ENCODE measurements around the gene ROGDI. TPM values are rescaled to one million over a fixed set of nuclear protein-coding genes. Genes with fewer than 3 reads are reported as not detected.

Gene ROGDI
- total and polyA plus RNA-seq, 10 of the 15 experiments (the other 5 are each of a cell fraction or from before 2014, with no cell fraction given): 0.40 to 23.5 (median 12.3) TPM

DNA sequence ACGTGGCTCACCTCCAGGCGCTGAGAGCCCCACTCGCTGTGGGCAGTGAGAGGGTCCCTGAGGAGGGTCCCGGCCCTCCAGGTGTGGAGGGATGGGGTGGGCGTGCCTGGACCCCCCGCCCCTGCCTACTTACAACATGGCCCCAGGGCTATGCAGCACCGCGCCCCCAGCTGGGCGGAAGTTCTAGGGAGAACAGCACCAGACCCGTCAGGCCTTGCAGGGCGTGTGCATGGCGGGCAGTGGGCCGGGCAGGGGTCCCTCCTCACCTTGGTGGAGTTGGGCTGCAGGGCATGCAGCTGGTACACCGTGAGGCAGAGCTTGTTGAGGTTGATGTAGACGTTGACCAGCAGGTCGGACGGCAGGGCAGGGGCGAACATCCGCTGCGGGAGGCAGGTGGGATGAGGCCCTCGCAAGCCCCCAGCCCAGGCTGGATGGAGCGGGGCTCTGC, 4.6 kb downstream of the ROGDI start:
- ATAC-seq: no peak
- RAD21 ChIA-PET (ENCODE audit: unreplicated experiment): no interaction called here
- WGBS (ENCODE audit: insufficient coverage, insufficient replicate concordance, low lambda C conversion rate, missing lambda C conversion rate): 45% methylated on average over 19 of the region's 22 CpGs

More for the DNA sequence above, 4.6 kb downstream of the ROGDI start:
- Histone ChIP-seq H3K36me3 (ENCODE audit: control insufficient read depth in 2 of 2, insufficient read depth in 2 of 2, low read length in 1 of 2) (no peaks in the 10 kb centered on the region), H3K4me1 (ENCODE audit: control insufficient read depth, insufficient read depth, low read length) (peaks cover 20% of the 10 kb centered on the region), H3K9ac (ENCODE audit: control insufficient read depth, insufficient read depth, low read length) (no peak overlapping the region), H3K79me2 (ENCODE audit: control insufficient read depth, insufficient read depth, low read length) (no peaks in the 10 kb centered on the region), H3K27ac (ENCODE audit: control insufficient read depth, insufficient read depth) (no peak overlapping the region), H3K9me3 (replicated peaks; ENCODE audit: control insufficient read depth, insufficient read depth, low read length) (no peaks in the 10 kb centered on the region), H3K4me3 (no peak overlapping the region), H3K27me3 (replicated peaks in 1 of 2; ENCODE audit: control insufficient read depth in 2 of 2, insufficient read depth in 2 of 2, low read length in 1 of 2) (no peaks in the 10 kb centered on the region), H3K4me2 (ENCODE audit: control insufficient read depth, insufficient read depth) (no peak overlapping the region), H2AFZ (ENCODE audit: control insufficient read depth, low read depth, low read length) (no peak overlapping the region), H4K20me1 (ENCODE audit: control insufficient read depth, insufficient read depth) (no peaks in the 10 kb centered on the region)
- no TSS peak for BruUV-seq (replicated peaks)
- no peak for TF ChIP-seq ATF7 (IDR thresholded peaks at IDR 0.05; ENCODE audit: low read depth)
- TF ChIP-seq MYB (IDR thresholded peaks at IDR 0.05; ENCODE audit: borderline replicate concordance, low read depth, low read length): no peak
- no peak for TF ChIP-seq MXI1 (IDR thresholded peaks at IDR 0.05; ENCODE audit: low read depth, low read length)
- TF ChIP-seq SRF (IDR thresholded peaks at IDR 0.05; ENCODE audit: low read depth in 2 of 2, low read length in 2 of 2): no peak
- TF ChIP-seq CREM (IDR thresholded peaks at IDR 0.05; ENCODE audit: low read depth): no peak
- TF ChIP-seq IKZF2 (IDR thresholded peaks at IDR 0.05): no peak
- no peak for TF ChIP-seq TCF12 (IDR thresholded peaks at IDR 0.05; ENCODE audit: low read depth, low read length)
- TF ChIP-seq, protein P1, sequence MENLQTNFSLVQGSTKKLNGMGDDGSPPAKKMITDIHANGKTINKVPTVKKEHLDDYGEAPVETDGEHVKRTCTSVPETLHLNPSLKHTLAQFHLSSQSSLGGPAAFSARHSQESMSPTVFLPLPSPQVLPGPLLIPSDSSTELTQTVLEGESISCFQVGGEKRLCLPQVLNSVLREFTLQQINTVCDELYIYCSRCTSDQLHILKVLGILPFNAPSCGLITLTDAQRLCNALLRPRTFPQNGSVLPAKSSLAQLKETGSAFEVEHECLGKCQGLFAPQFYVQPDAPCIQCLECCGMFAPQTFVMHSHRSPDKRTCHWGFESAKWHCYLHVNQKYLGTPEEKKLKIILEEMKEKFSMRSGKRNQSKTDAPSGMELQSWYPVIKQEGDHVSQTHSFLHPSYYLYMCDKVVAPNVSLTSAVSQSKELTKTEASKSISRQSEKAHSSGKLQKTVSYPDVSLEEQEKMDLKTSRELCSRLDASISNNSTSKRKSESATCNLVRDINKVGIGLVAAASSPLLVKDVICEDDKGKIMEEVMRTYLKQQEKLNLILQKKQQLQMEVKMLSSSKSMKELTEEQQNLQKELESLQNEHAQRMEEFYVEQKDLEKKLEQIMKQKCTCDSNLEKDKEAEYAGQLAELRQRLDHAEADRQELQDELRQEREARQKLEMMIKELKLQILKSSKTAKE (IDR thresholded peaks at IDR 0.05; ENCODE audit: low read depth, poor library complexity, severe bottlenecking): no peak
- TF ChIP-seq, protein P2, sequence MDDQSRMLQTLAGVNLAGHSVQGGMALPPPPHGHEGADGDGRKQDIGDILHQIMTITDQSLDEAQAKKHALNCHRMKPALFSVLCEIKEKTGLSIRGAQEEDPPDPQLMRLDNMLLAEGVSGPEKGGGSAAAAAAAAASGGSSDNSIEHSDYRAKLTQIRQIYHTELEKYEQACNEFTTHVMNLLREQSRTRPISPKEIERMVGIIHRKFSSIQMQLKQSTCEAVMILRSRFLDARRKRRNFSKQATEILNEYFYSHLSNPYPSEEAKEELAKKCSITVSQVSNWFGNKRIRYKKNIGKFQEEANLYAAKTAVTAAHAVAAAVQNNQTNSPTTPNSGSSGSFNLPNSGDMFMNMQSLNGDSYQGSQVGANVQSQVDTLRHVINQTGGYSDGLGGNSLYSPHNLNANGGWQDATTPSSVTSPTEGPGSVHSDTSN (IDR thresholded peaks at IDR 0.05; ENCODE audit: insufficient replicate concordance, low read depth, low read length): no peak
- TF ChIP-seq PAX5 (IDR thresholded peaks at IDR 0.05; ENCODE audit: borderline replicate concordance, low read depth, low read length): no peak
- TF ChIP-seq, protein P3, sequence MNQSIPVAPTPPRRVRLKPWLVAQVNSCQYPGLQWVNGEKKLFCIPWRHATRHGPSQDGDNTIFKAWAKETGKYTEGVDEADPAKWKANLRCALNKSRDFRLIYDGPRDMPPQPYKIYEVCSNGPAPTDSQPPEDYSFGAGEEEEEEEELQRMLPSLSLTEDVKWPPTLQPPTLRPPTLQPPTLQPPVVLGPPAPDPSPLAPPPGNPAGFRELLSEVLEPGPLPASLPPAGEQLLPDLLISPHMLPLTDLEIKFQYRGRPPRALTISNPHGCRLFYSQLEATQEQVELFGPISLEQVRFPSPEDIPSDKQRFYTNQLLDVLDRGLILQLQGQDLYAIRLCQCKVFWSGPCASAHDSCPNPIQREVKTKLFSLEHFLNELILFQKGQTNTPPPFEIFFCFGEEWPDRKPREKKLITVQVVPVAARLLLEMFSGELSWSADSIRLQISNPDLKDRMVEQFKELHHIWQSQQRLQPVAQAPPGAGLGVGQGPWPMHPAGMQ (IDR thresholded peaks at IDR 0.05; ENCODE audit: borderline replicate concordance): no peak
- TF ChIP-seq, protein P4, sequence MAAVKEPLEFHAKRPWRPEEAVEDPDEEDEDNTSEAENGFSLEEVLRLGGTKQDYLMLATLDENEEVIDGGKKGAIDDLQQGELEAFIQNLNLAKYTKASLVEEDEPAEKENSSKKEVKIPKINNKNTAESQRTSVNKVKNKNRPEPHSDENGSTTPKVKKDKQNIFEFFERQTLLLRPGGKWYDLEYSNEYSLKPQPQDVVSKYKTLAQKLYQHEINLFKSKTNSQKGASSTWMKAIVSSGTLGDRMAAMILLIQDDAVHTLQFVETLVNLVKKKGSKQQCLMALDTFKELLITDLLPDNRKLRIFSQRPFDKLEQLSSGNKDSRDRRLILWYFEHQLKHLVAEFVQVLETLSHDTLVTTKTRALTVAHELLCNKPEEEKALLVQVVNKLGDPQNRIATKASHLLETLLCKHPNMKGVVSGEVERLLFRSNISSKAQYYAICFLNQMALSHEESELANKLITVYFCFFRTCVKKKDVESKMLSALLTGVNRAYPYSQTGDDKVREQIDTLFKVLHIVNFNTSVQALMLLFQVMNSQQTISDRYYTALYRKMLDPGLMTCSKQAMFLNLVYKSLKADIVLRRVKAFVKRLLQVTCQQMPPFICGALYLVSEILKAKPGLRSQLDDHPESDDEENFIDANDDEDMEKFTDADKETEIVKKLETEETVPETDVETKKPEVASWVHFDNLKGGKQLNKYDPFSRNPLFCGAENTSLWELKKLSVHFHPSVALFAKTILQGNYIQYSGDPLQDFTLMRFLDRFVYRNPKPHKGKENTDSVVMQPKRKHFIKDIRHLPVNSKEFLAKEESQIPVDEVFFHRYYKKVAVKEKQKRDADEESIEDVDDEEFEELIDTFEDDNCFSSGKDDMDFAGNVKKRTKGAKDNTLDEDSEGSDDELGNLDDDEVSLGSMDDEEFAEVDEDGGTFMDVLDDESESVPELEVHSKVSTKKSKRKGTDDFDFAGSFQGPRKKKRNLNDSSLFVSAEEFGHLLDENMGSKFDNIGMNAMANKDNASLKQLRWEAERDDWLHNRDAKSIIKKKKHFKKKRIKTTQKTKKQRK (IDR thresholded peaks at IDR 0.05; ENCODE audit: low read depth, low read length): no peak
- no peak for TF ChIP-seq ZBED1 (IDR thresholded peaks at IDR 0.05; ENCODE audit: borderline replicate concordance)
- TF ChIP-seq SPI1 (IDR thresholded peaks at IDR 0.05; ENCODE audit: borderline replicate concordance, insufficient read depth, low read depth, low read length): no peak
- TF ChIP-seq CBX5 (IDR thresholded peaks at IDR 0.05; ENCODE audit: low read depth): no peak
- no peak for TF ChIP-seq ESRRA (IDR thresholded peaks at IDR 0.05; ENCODE audit: low read length)
- in situ Hi-C loops (cut with MboI): no loop called here
- no peak for FAIRE-seq
- SMC1A ChIA-PET (ENCODE audit: uncharacterized antibody, unreplicated experiment): no interaction called here
- intact Hi-C loops (cut with micrococcal nuclease; ENCODE audit: unreplicated experiment): no loop called here
- POLR2A ChIA-PET: no interaction called here
- CTCF ChIA-PET: no interaction called here
- DNase-seq (ENCODE audit: low read depth, low spot score): no peak
